Liver (tissue), 9 donors: ENCODE data around the gene MYMK. TPM values are rescaled to one million over a fixed set of nuclear protein-coding genes. Genes with fewer than 3 reads are reported as not detected.

Source experiments
- DNase-seq: peaks from one replicate; pipeline ENCODE4 v3.0.0-alpha.2; 2017; ENCODE audit warnings: low spot score
- H3K27ac ChIP-seq, 2 donors: one replicate each; pipeline ENCODE4 v1.7.0; 2013; ENCODE audit warnings: inconsistent platforms in 2 of 2, low read length in 2 of 2, control low read depth in 1 of 2, low read depth in 1 of 2, mild to moderate bottlenecking in 1 of 2
- H3K27me3 ChIP-seq, 4 donors: one replicate each; pipeline versions ENCODE4 v1.6.1 to v1.7.0; 2013; ENCODE audit warnings: low read length in 3 of 4, inconsistent platforms in 1 of 4, mild to moderate bottlenecking in 1 of 4, moderate library complexity in 1 of 4; ENCODE audit not compliant: control insufficient read depth in 4 of 4, insufficient read depth in 4 of 4
- H3K36me3 ChIP-seq, 4 donors: one replicate each; pipeline versions ENCODE4 v1.6.1 to v1.7.0; 2013; ENCODE audit warnings: low read length in 3 of 4, mild to moderate bottlenecking in 3 of 4, low read depth in 1 of 4, moderate library complexity in 1 of 4; ENCODE audit not compliant: control insufficient read depth in 4 of 4, insufficient read depth in 3 of 4
- H3K4me1 ChIP-seq, 4 donors: one replicate each; pipeline versions ENCODE4 v1.6.1 to v1.7.0; 2013; ENCODE audit warnings: low read length in 3 of 4, mild to moderate bottlenecking in 3 of 4, moderate library complexity in 1 of 4; ENCODE audit not compliant: control insufficient read depth in 4 of 4, insufficient read depth in 4 of 4
- H3K4me3 ChIP-seq, 3 donors: one replicate each; pipeline versions ENCODE4 v1.6.1 to v1.7.0; 2013; ENCODE audit warnings: low read length in 3 of 3, control low read depth in 1 of 3, low read depth in 1 of 3, mild to moderate bottlenecking in 1 of 3
- H3K9ac ChIP-seq, 2 donors: one replicate each; pipeline ENCODE4 v1.7.0; 2013; ENCODE audit warnings: low read length in 2 of 2, mild to moderate bottlenecking in 2 of 2, moderate library complexity in 2 of 2, control low read depth in 1 of 2, low read depth in 1 of 2
- H3K9me3 ChIP-seq, 4 donors: one replicate each; pipeline versions ENCODE4 v1.6.1 to v1.7.0; 2013; ENCODE audit warnings: low read length in 3 of 4; ENCODE audit not compliant: control insufficient read depth in 4 of 4
- ATF3 ChIP-seq: IDR thresholded peaks from 2 replicates; pipeline ENCODE4 v1.6.1; 2016; ENCODE audit warnings: antibody characterized with exemption
- CTCF ChIP-seq: fragments of 150-350 bp; IDR thresholded peaks from 2 replicates; pipeline ENCODE4 v1.5.1; 2017; ENCODE audit warnings: improper control_type of control experiment, low read depth, low read length; ENCODE audit not compliant: missing input control
- FOXA1 ChIP-seq: IDR thresholded peaks from 2 replicates; pipeline ENCODE4 v1.6.1; 2016; ENCODE audit warnings: antibody characterized with exemption
- FOXA2 ChIP-seq: IDR thresholded peaks from 2 replicates; pipeline ENCODE4 v1.6.1; 2016; ENCODE audit warnings: antibody characterized with exemption
- GABPA ChIP-seq, 2 donors: IDR thresholded peaks in 1 of 2; conservative IDR thresholded peaks in 1 of 2; 2 replicates each; pipeline ENCODE4 v1.6.1; 2016; ENCODE audit warnings: antibody characterized with exemption in 2 of 2, mild to moderate bottlenecking in 1 of 2, moderate library complexity in 1 of 2
- HNF4A ChIP-seq, 2 donors: conservative IDR thresholded peaks; 2 replicates each; pipeline ENCODE4 v1.6.1; 2016; ENCODE audit warnings: antibody characterized with exemption in 2 of 2, mild to moderate bottlenecking in 2 of 2
- MAX ChIP-seq: IDR thresholded peaks from 2 replicates; pipeline ENCODE4 v1.6.1; 2016; ENCODE audit warnings: antibody characterized with exemption
- NR2F2 ChIP-seq: IDR thresholded peaks from 2 replicates; pipeline ENCODE4 v1.6.1; 2016; ENCODE audit warnings: antibody characterized with exemption
- REST ChIP-seq: IDR thresholded peaks from 2 replicates; pipeline ENCODE4 v1.6.1; 2016; ENCODE audit warnings: antibody characterized with exemption, mild to moderate bottlenecking
- RXRA ChIP-seq, 2 donors: IDR thresholded peaks; 2 replicates each; pipeline ENCODE4 v1.6.1; 2017 to 2018; ENCODE audit warnings: antibody characterized with exemption in 2 of 2, mild to moderate bottlenecking in 1 of 2
- SP1 ChIP-seq: IDR thresholded peaks from 2 replicates; pipeline ENCODE4 v1.6.1; 2018; ENCODE audit warnings: antibody characterized with exemption, mild to moderate bottlenecking
- TAF1 ChIP-seq: conservative IDR thresholded peaks from 2 replicates; pipeline ENCODE4 v1.6.1; 2016; ENCODE audit warnings: antibody characterized with exemption, mild to moderate bottlenecking
- ZBTB33 ChIP-seq: IDR thresholded peaks from 2 replicates; pipeline ENCODE4 v1.6.1; 2016; ENCODE audit warnings: antibody characterized with exemption
- WGBS: extraction: QIAGEN DNeasy Blood & Tissue Kit; methylation state at CpG from one replicate; pipeline ENCODE4 v1.1.7; 2013; 5-methylcytosine and 5-hydroxymethylcytosine counted together
- polyA plus RNA-seq, 2 donors: library from polyadenylated mRNA; stranded (reverse) in 1 of 2; unstranded in 1 of 2; fragments of 200-250 nt in 1 of 2; fragments of >200 nt in 1 of 2; fragmentation: Nextera tagmentation in 1 of 2; extraction: Ambion mirVana in 1 of 2; gene quantifications; one replicate each; pipeline versions ENCODE4 v1.2.1 to v1.2.3, GENCODE V29; 2013 to 2015
- total RNA-seq, 2 donors: library from RNA; depleted of rRNA; stranded (reverse); fragments of >200 nt; gene quantifications; one replicate each; pipeline ENCODE4 v1.2.3, GENCODE V29; 2014
- donor health status: healthy.
- donor health status: healthy.
- donor health status: healthy.
- donor health status: healthy.
- donor health status: healthy.

MYMK gene
- total and polyA plus RNA-seq, 4 donors: not detected

GRCh38 chr9:133553123-133553522 is 28.4 kb upstream of the MYMK start:
- peaks cover 0 to 2% (median 0%) of the 10 kb centered on the region in 4 donors for H3K4me1 ChIP-seq

GRCh38 chr9:133552236-133552635 is 27.5 kb upstream of the MYMK start:
- WGBS: 89% methylated on average over 8 of the region's 8 CpGs
- no peak overlapping the region for H3K4me3 ChIP-seq

More at GRCh38 chr9:133553123-133553522, 28.4 kb upstream of the MYMK start:
- H3K27me3 ChIP-seq: no peaks in the 10 kb centered on the region
- H3K9ac ChIP-seq: no peak overlapping the region
- peaks cover 0 to 23% (median 5%) of the 10 kb centered on the region in 4 donors for H3K36me3 ChIP-seq
- H3K9me3 ChIP-seq: no peaks in the 10 kb centered on the region
- TF ChIP-seq NR2F2 (no peak), GABPA (IDR thresholded peaks at IDR 0.05 in 1 of 2, conservative IDR thresholded peaks at IDR 0.05 in 1 of 2) (no peak), FOXA1 (no peak), SP1 (no peak)
- no peak for DNase-seq
- 91% methylated on average over 10 of the region's 10 CpGs for WGBS
- no peak overlapping the region for H3K27ac ChIP-seq
- no peak overlapping the region for H3K4me3 ChIP-seq

More at GRCh38 chr9:133552236-133552635, 27.5 kb upstream of the MYMK start:
- no peaks in the 10 kb centered on the region for H3K27me3 ChIP-seq
- no peak for DNase-seq
- H3K36me3 ChIP-seq: peaks cover 0 to 24% (median 5%) of the 10 kb centered on the region in 4 donors
- no peak overlapping the region for H3K27ac ChIP-seq
- TF ChIP-seq NR2F2: no peak
- TF ChIP-seq MAX: no peak
- TF ChIP-seq FOXA2: no peak
- TF ChIP-seq CTCF: no peak
- TF ChIP-seq SP1: no peak
- TF ChIP-seq TAF1: no peak
- no peak for TF ChIP-seq FOXA1
- TF ChIP-seq RXRA (IDR thresholded peaks at IDR 0.05): no peak
- no peak for TF ChIP-seq REST
- TF ChIP-seq ZBTB33: no peak
- no peak for TF ChIP-seq ATF3
- TF ChIP-seq HNF4A (conservative IDR thresholded peaks at IDR 0.05): no peak
- TF ChIP-seq GABPA (IDR thresholded peaks at IDR 0.05 in 1 of 2, conservative IDR thresholded peaks at IDR 0.05 in 1 of 2): no peak
- no peaks in the 10 kb centered on the region for H3K9me3 ChIP-seq
- H3K9ac ChIP-seq: no peak overlapping the region
- no peaks in the 10 kb centered on the region for H3K4me1 ChIP-seq
